K562 (cell line): ENCODE data around the gene CACNA1E. TPM values are rescaled to one million over a fixed set of nuclear protein-coding genes. Genes with fewer than 3 reads are reported as not detected.

Source experiments
- ATAC-seq: fragments of 200-7000 bp; cut with Tn5 transposase; 3 replicates; pipeline ENCODE4 v1.9.1; 2020; ENCODE audit warnings: moderate library complexity
- BruUV-seq: library from RNA; stranded (reverse); fragments of 400-500 nt; replicated peaks from 2 replicates; lab custom pipeline; 2021; lab: Mats Ljungman, UMichigan
- CTCF ChIA-PET: fragments of 300-600 bp; formaldehyde crosslinking; extraction: SDS; loops from one replicate; lab custom pipeline; 2021; ENCODE audit warnings: low intra/inter-chr PET ratio; lab: Yijun Ruan, JAX
- POLR2A ChIA-PET: fragments of 300-600, 350-650 bp; sonication (Branson Sonifier 250); formaldehyde crosslinking; extraction: SDS; loops from one replicate; lab custom pipeline; 2021; ENCODE audit warnings: antibody characterized with exemption, inconsistent platforms; lab: Yijun Ruan, JAX
- DNase-seq, 4 experiments: peaks; one replicate each; pipeline versions ENCODE4 v3.0.0 to v3.0.0-alpha.2; 2011 to 2018; ENCODE audit warnings: low spot score in 3 of 4, mixed read lengths in 3 of 4; ENCODE audit errors: extremely low read depth in 1 of 4
- FAIRE-seq: peaks from 2 replicates; lab custom pipeline; 2011; peaks lifted over from hg19 to GRCh38; lab: Jason Lieb, UNC
- H2AFZ ChIP-seq: 2 replicates; pipeline ENCODE4 v1.6.0; 2011; ENCODE audit warnings: low read depth, low read length, control low read depth, inconsistent platforms
- H3K27ac ChIP-seq: fragments of 200-600 bp; 3 replicates; pipeline ENCODE4 v1.8.0; 2011; ENCODE audit warnings: low read depth, mild to moderate bottlenecking, control low read depth, inconsistent platforms, low read length, moderate library complexity, mixed read lengths; ENCODE audit errors: extremely low read depth
- H3K27me3 ChIP-seq, 2 experiments: fragments of 300-600 bp in 1 of 2; 2 replicates in 1 of 2; 3 replicates in 1 of 2; pipeline versions ENCODE4 v1.6.0 to v1.8.0; 2011; ENCODE audit warnings: inconsistent platforms in 2 of 2, low read length in 2 of 2, mild to moderate bottlenecking in 1 of 2, mixed read lengths in 1 of 2, moderate library complexity in 1 of 2; ENCODE audit not compliant: control insufficient read depth in 2 of 2, insufficient read depth in 2 of 2
- H3K36me3 ChIP-seq: fragments of 300-600 bp; 3 replicates; pipeline ENCODE4 v1.8.0; 2011; ENCODE audit warnings: mild to moderate bottlenecking, low read length, inconsistent platforms; ENCODE audit not compliant: control insufficient read depth, insufficient read depth
- H3K4me1 ChIP-seq, 2 experiments: fragments of 200-600 bp in 1 of 2; replicated peaks in 1 of 2; 2 replicates in 1 of 2; 3 replicates in 1 of 2; pipeline versions ENCODE4 v1.5.1 to v1.8.0; 2011; ENCODE audit warnings: inconsistent platforms in 2 of 2, low read length in 2 of 2, mild to moderate bottlenecking in 1 of 2, mixed read lengths in 1 of 2, moderate library complexity in 1 of 2; ENCODE audit not compliant: control insufficient read depth in 2 of 2, insufficient read depth in 2 of 2
- H3K4me2 ChIP-seq: 2 replicates; pipeline ENCODE4 v1.6.1; 2011; ENCODE audit warnings: low read length, control low read depth, inconsistent platforms, mixed read lengths; ENCODE audit not compliant: insufficient read depth
- H3K4me3 ChIP-seq: fragments of 200-600 bp; sonication (generic), shearing (Covaris generic); 2 replicates; pipeline ENCODE4 v1.5.1; 2016; ENCODE audit warnings: control low read depth, inconsistent platforms
- H3K79me2 ChIP-seq: fragments of 200-600 bp; 3 replicates; pipeline ENCODE4 v1.8.0; 2011; ENCODE audit warnings: low read length, inconsistent platforms; ENCODE audit not compliant: control insufficient read depth, insufficient read depth
- H3K9ac ChIP-seq, 2 experiments: 2 replicates each; pipeline versions ENCODE4 v1.6.0 to v1.6.1; 2011; ENCODE audit warnings: low read depth in 2 of 2, low read length in 2 of 2, control low read depth in 1 of 2, inconsistent platforms in 1 of 2, mild to moderate bottlenecking in 1 of 2, mixed read lengths in 1 of 2; ENCODE audit not compliant: insufficient read depth in 1 of 2
- H3K9me1 ChIP-seq: one replicate; pipeline ENCODE4 v1.6.0; 2011; ENCODE audit warnings: inconsistent platforms, mild to moderate bottlenecking, low read length, moderate library complexity; ENCODE audit not compliant: control insufficient read depth, insufficient read depth
- H3K9me3 ChIP-seq: replicated peaks from 2 replicates; pipeline ENCODE4 v1.5.1; 2011; ENCODE audit warnings: low read depth, low read length, inconsistent platforms; ENCODE audit not compliant: control insufficient read depth, insufficient read depth
- H4K20me1 ChIP-seq: replicated peaks from 2 replicates; pipeline ENCODE4 v1.6.1; 2011; ENCODE audit warnings: low read length, inconsistent platforms, mixed read lengths; ENCODE audit not compliant: control insufficient read depth, insufficient read depth
- FIP1L1 ChIP-seq: fragments of 200-400 bp; formaldehyde crosslinking; IDR thresholded peaks from 2 replicates; pipeline ENCODE4 v1.6.1; 2018; ENCODE audit warnings: mild to moderate bottlenecking, low read depth, low read length; ENCODE audit not compliant: poor library complexity, severe bottlenecking
- FOXP1 ChIP-seq: sonication (generic); formaldehyde crosslinking; IDR thresholded peaks from 2 replicates; pipeline ENCODE4 v1.8.0; 2022; ENCODE audit warnings: mild to moderate bottlenecking, missing genetic modification reagents
- HDGF ChIP-seq: fragments of 450-650 bp; IDR thresholded peaks from 2 replicates; pipeline ENCODE4 v1.6.1; 2016
- HIVEP1 ChIP-seq: fragments of 250-450 bp; sonication (Bioruptor Pico); IDR thresholded peaks from 2 replicates; pipeline ENCODE4 v1.4.0; 2020; ENCODE audit warnings: mild to moderate bottlenecking
- KLF16 ChIP-seq: IDR thresholded peaks from 2 replicates; pipeline ENCODE4 v1.6.1; 2016; ENCODE audit warnings: antibody characterized with exemption
- MIER1 ChIP-seq: fragments of 450-650 bp; IDR thresholded peaks from 2 replicates; pipeline ENCODE4 v1.6.1; 2016; ENCODE audit warnings: antibody characterized with exemption, mild to moderate bottlenecking, low read depth
- TSHZ1 ChIP-seq: fragments of 250-450 bp; sonication (Bioruptor Pico); IDR thresholded peaks from 2 replicates; pipeline ENCODE4 v1.4.0; 2020; ENCODE audit warnings: mild to moderate bottlenecking, moderate library complexity
- U2AF1 ChIP-seq: fragments of 200-400 bp; formaldehyde crosslinking; optimal IDR thresholded peaks from 2 replicates; pipeline ENCODE3; 2017; ENCODE audit warnings: mild to moderate bottlenecking, low read depth, low read length, moderate library complexity
- ZNF175 ChIP-seq: fragments of 200-800 bp; sonication (Bioruptor generic); IDR thresholded peaks from 2 replicates; pipeline ENCODE4 v1.6.1; 2016; ENCODE audit warnings: low read depth, mild to moderate bottlenecking, missing genetic modification characterization, missing compliant biosample characterization
- ZNF57 ChIP-seq: fragments of 450-650 bp; formaldehyde crosslinking; IDR thresholded peaks from 2 replicates; pipeline ENCODE4 v1.4.0; 2020; ENCODE audit warnings: mild to moderate bottlenecking, moderate library complexity
- ZNF695 ChIP-seq: fragments of 450-650 bp; formaldehyde crosslinking; IDR thresholded peaks from 2 replicates; pipeline ENCODE4 v1.4.0; 2020; ENCODE audit warnings: mild to moderate bottlenecking, moderate library complexity
- WGBS: fragments of 100-300 bp; shearing (Covaris generic); methylation state at CpG from one replicate; pipeline ENCODE4 v1.1.6; 2016; ENCODE audit warnings: low coverage, mixed read lengths; ENCODE audit not compliant: insufficient coverage; ENCODE audit errors: missing lambda C conversion rate; 5-methylcytosine and 5-hydroxymethylcytosine counted together
- in situ Hi-C: fragments of 300-500 bp; cut with MboI; formaldehyde crosslinking; loops from 4 replicates; pipeline ENCODE4 v1.15.0; 2018; ENCODE audit warnings: inconsistent platforms, mixed read lengths
- intact Hi-C: fragments of 100-400 bp; cut with micrococcal nuclease; formaldehyde crosslinking; loops from 2 replicates; pipeline ENCODE4 v1.14.2; 2022
- polyA plus RNA-seq, 8 experiments: library from polyadenylated mRNA; depleted of rRNA in 4 of 8; stranded (reverse) in 5 of 8; unstranded in 3 of 8; fragments of >200 nt; fragmentation: Nextera tagmentation in 2 of 8; fragmentation: Illumina TruSeq in 1 of 8; extraction: Ambion mirVana in 2 of 8; extraction: Trizol in 1 of 8; gene quantifications; 2 replicates each; pipeline versions ENCODE4 v1.2.1 to v1.2.3, GENCODE V29; 2011 to 2014; ENCODE audit warnings: inconsistent platforms in 1 of 8, missing spikeins in 1 of 8
- total RNA-seq, 7 experiments: library from RNA; depleted of rRNA in 6 of 7; stranded (reverse); fragments of >200 nt in 6 of 7; fragmentation: Illumina TruSeq in 2 of 7; extraction: Trizol in 2 of 7; gene quantifications; 2 replicates each; pipeline versions ENCODE4 v1.2.1 to v1.2.3, GENCODE V29; 2011 to 2021; ENCODE audit warnings: low replicate concordance in 1 of 7

CACNA1E gene
- total and polyA plus RNA-seq, 9 of the 15 experiments (the other 6 are each of a cell fraction or from before 2014, with no cell fraction given) = under 0.01 to 0.04 TPM; not detected in 7

GRCh38 chr1:181767001-181767708 lies 283.8 kb downstream of the CACNA1E start:
- WGBS = 0% methylated on average over 2 of the region's 2 CpGs
- POLR2A ChIA-PET = no interaction called here
- Histone ChIP-seq H3K9me1 (no peaks in the 10 kb centered on the region), H3K9ac (no peak overlapping the region), H3K36me3 (no peaks in the 10 kb centered on the region), H3K4me3 (no peak overlapping the region), H3K27ac (no peak overlapping the region)
- in situ Hi-C loops = no loop called here
- no peak for TF ChIP-seq HDGF
- TF ChIP-seq, all 486 proteins: peak for 0
- FAIRE-seq (no peak), ATAC-seq (no peak), DNase-seq (no peak)
- Histone ChIP-seq H3K4me1 (no peaks in the 10 kb centered on the region), H3K4me2 (no peak overlapping the region), H3K27me3 (peaks cover 0 to 5% of the 10 kb centered on the region in 2 experiments; a peak in 1 of 5 replicates), H3K79me2 (no peaks in the 10 kb centered on the region), H4K20me1 (no peaks in the 10 kb centered on the region), H2AFZ (no peak overlapping the region), H3K9me3 (no peaks in the 10 kb centered on the region)
- intact Hi-C loops = no loop called here
- no TSS peak for BruUV-seq
- CTCF ChIA-PET = no interaction called here

GRCh38 chr1:181768211-181768929 lies 285.1 kb downstream of the CACNA1E start:
- Histone ChIP-seq H3K9ac (no peak overlapping the region), H4K20me1 (no peaks in the 10 kb centered on the region), H3K27ac (no peak overlapping the region), H2AFZ (no peak overlapping the region), H3K9me3 (no peaks in the 10 kb centered on the region; the same call in 1 of the 2 replicates), H3K4me2 (no peak overlapping the region), H3K36me3 (no peaks in the 10 kb centered on the region), H3K4me3 (no peak overlapping the region), H3K4me1 (no peaks in the 10 kb centered on the region), H3K9me1 (no peaks in the 10 kb centered on the region), H3K27me3 (peaks cover 0 to 6% of the 10 kb centered on the region in 2 experiments; a peak in 1 of 5 replicates), H3K79me2 (no peaks in the 10 kb centered on the region)
- 3% methylated on average over 3 of the region's 3 CpGs for WGBS
- FAIRE-seq (no peak), DNase-seq (no peak), ATAC-seq (no peak)
- intact Hi-C loops (no loop called here), in situ Hi-C loops (no loop called here)
- no peak for TF ChIP-seq KLF16
- TF ChIP-seq HIVEP1 (CRISPR knock-in tag) = no peak
- no peak for TF ChIP-seq TSHZ1 (CRISPR knock-in tag)
- TF ChIP-seq ZNF57 = no peak
- no peak for TF ChIP-seq U2AF1
- no peak for TF ChIP-seq ZNF695 (CRISPR knock-in tag)
- no peak for TF ChIP-seq MIER1
- TF ChIP-seq FIP1L1 = no peak
- no peak for TF ChIP-seq FOXP1 (CRISPR knock-in tag)
- TF ChIP-seq ZNF175 = no peak
- ChIA-PET POLR2A (no interaction called here), CTCF (no interaction called here)
- BruUV-seq = no TSS peak
